ENCODE results near the gene DCUN1D5. TPM values are rescaled to one million over a fixed set of nuclear protein-coding genes. Genes with fewer than 3 reads are reported as not detected.

The DCUN1D5 gene
- total RNA-seq, 1 experiment from 2014 or later, result 87.4 TPM

DNA sequence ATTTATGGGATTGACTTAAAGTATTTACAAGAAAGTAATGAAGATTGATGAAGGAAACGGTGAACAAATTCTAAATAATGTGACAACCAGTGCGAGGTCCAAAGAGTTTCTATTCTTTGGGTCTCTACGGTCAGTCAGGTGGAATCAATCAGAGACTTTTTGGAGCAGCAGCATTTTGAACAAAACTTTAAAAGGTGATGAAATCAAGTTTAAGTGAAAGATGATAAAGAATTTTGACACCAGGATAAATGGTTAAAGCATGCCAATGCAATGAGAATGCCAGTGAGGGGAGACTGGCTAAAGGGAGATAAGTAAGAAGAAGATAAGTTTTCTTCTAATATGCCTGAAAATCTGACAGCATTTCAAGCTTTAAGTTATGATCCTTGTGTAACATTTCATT lies 67.9 kb downstream of the DCUN1D5 start:
- intact Hi-C loops (cut with micrococcal nuclease), result no loop called here
- Mint-ChIP-seq H3K36me3 (ENCODE audit: insufficient read depth, unreplicated experiment) (no peaks in the 10 kb centered on the region), H3K4me1 (ENCODE audit: insufficient read depth, unreplicated experiment) (no peaks in the 10 kb centered on the region), H3K9me3 (ENCODE audit: unreplicated experiment) (peaks cover 14% of the 10 kb centered on the region), H3K27ac (ENCODE audit: low read depth, unreplicated experiment) (no peak overlapping the region), H3K27me3 (ENCODE audit: insufficient read depth, unreplicated experiment) (no peaks in the 10 kb centered on the region), H3K4me3 (ENCODE audit: unreplicated experiment) (no peak overlapping the region)
- ChIA-PET CTCF (interaction anchor here (0.5 kb wide), 1 partner anchor 11 kb away, joined by 3 read pairs; no protein-coding TSS in a partner anchor), POLR2A (interaction anchor here (1.0 kb wide), 1 partner anchor 10 kb away, joined by 3 read pairs; no protein-coding TSS in a partner anchor)
- TF ChIP-seq, protein P1, sequence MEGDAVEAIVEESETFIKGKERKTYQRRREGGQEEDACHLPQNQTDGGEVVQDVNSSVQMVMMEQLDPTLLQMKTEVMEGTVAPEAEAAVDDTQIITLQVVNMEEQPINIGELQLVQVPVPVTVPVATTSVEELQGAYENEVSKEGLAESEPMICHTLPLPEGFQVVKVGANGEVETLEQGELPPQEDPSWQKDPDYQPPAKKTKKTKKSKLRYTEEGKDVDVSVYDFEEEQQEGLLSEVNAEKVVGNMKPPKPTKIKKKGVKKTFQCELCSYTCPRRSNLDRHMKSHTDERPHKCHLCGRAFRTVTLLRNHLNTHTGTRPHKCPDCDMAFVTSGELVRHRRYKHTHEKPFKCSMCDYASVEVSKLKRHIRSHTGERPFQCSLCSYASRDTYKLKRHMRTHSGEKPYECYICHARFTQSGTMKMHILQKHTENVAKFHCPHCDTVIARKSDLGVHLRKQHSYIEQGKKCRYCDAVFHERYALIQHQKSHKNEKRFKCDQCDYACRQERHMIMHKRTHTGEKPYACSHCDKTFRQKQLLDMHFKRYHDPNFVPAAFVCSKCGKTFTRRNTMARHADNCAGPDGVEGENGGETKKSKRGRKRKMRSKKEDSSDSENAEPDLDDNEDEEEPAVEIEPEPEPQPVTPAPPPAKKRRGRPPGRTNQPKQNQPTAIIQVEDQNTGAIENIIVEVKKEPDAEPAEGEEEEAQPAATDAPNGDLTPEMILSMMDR (IDR thresholded peaks at IDR 0.05; ENCODE audit: unreplicated experiment), result no peak
- no peak for DNase-seq (ENCODE audit: unreplicated experiment)
- BruUV-seq (replicated peaks), result no TSS peak

DNA sequence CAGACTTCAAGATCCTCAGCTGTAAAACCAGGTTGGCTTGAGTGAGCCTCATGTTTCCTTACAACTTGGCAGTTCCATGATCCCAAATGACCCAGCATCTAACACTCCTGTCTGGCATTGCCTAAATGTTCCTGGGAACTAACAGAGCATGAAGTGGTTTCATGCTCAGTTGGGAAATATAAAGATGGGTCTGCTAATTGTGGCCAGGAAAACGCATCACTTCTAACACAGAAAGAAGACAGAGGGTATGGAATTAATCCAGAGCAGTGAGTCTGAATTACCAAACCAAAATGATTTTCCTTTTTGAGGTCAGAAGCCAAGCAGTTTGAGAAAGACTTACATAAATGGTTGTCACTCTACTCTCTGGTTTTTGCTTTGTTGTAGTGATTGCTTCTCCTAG lies 75.9 kb downstream of the DCUN1D5 start:
- CTCF ChIA-PET, result no interaction called here
- POLR2A ChIA-PET, result no interaction called here
- H3K27me3 Mint-ChIP-seq (ENCODE audit: insufficient read depth, unreplicated experiment), result no peaks in the 10 kb centered on the region

DNA sequence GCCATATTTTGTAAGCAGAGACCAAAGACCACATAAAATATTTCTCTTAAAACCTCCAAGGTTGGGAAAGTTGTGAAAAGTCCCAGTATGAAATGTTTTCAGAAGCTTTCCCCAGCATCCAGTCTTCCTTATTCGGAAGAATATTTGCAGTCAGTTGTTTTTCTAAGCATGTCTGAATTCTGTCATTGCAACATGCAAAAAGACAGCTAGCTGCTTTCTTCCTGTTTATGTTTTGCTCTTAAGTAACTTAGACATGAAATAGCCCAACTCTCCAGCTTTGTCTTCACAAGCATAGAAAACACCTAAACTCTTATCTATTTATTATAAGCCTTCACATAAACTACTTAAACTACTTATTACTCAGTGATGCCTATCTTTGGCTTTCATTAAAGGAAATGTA lies 78.5 kb downstream of the DCUN1D5 start:
- intact Hi-C loops (cut with micrococcal nuclease), result no loop called here
- ChIA-PET POLR2A (interaction anchor here (0.6 to 1.4 kb wide), 2 partner anchors 11 to 130 kb away, joined by 3 to 5 read pairs; no protein-coding TSS in a partner anchor), CTCF (interaction anchor here (0.6 to 1.0 kb wide), 3 partner anchors 14 to 99 kb away, joined by 3 read pairs; no protein-coding TSS in a partner anchor)
- Mint-ChIP-seq H3K4me3 (ENCODE audit: unreplicated experiment) (no peak overlapping the region), H3K36me3 (ENCODE audit: insufficient read depth, unreplicated experiment) (peaks cover 5% of the 10 kb centered on the region), H3K9me3 (ENCODE audit: unreplicated experiment) (peaks cover 12% of the 10 kb centered on the region), H3K4me1 (ENCODE audit: insufficient read depth, unreplicated experiment) (no peaks in the 10 kb centered on the region), H3K27ac (ENCODE audit: low read depth, unreplicated experiment) (no peak overlapping the region), H3K27me3 (ENCODE audit: insufficient read depth, unreplicated experiment) (no peaks in the 10 kb centered on the region)
- peak; percentile 31 for DNase-seq (ENCODE audit: unreplicated experiment)
- TF ChIP-seq, protein P1 (IDR thresholded peaks at IDR 0.05; ENCODE audit: unreplicated experiment), result no peak
- BruUV-seq (replicated peaks), result no TSS peak

More for the DNA sequence above, 75.9 kb downstream of the DCUN1D5 start:
- TF ChIP-seq, protein P1 (IDR thresholded peaks at IDR 0.05; ENCODE audit: unreplicated experiment), result no peak
- H3K4me3 Mint-ChIP-seq (ENCODE audit: unreplicated experiment), result no peak overlapping the region
- H3K27ac Mint-ChIP-seq (ENCODE audit: low read depth, unreplicated experiment), result no peak overlapping the region
- BruUV-seq (replicated peaks), result no TSS peak
- no peaks in the 10 kb centered on the region for H3K4me1 Mint-ChIP-seq (ENCODE audit: insufficient read depth, unreplicated experiment)
- no peak for DNase-seq (ENCODE audit: unreplicated experiment)
- no peaks in the 10 kb centered on the region for H3K36me3 Mint-ChIP-seq (ENCODE audit: insufficient read depth, unreplicated experiment)
- intact Hi-C loops (cut with micrococcal nuclease), result no loop called here
- H3K9me3 Mint-ChIP-seq (ENCODE audit: unreplicated experiment), result peaks cover 10% of the 10 kb centered on the region

Other genes with a start within 250 kb of the DCUN1D5 start
- 0.19 TPM in 1 of 2 replicates, not detected in the other for gene MMP3, start 248.6 kb downstream of the DCUN1D5 start, total RNA-seq (2022)
- gene MMP12, start 217.2 kb downstream of the DCUN1D5 start, total RNA-seq (2022), result not detected in 2 replicates
- not detected in 2 replicates for gene MMP13, start 136.4 kb downstream of the DCUN1D5 start, total RNA-seq (2022)
- 23.0 and 23.5 TPM in 2 replicates for gene DYNC2H1, start 17.3 kb upstream of the DCUN1D5 start, total RNA-seq (2022)